Panc1 (cell line): ENCODE measurements around the gene IL34.

Experiments
- SIN3A ChIP-seq: IDR thresholded peaks from 2 replicates; pipeline ENCODE4 v1.6.1; 2012; ENCODE audit warnings: low read depth, mild to moderate bottlenecking, low read length, moderate library complexity, borderline replicate concordance; ENCODE audit not compliant: insufficient read depth
- TCF7L2 ChIP-seq: IDR thresholded peaks from 2 replicates; pipeline ENCODE4 v1.6.1; 2011; ENCODE audit warnings: mild to moderate bottlenecking, low read depth, low read length, inconsistent platforms
- TF ChIP-seq, protein P1 (sequence below): fragments of 450-650 bp; IDR thresholded peaks from 2 replicates; pipeline ENCODE4 v1.5.1; 2017; ENCODE audit warnings: mild to moderate bottlenecking
- TF ChIP-seq, protein P2 (sequence below), 2 experiments: IDR thresholded peaks; 2 replicates each; pipeline ENCODE4 v1.6.1; 2011 to 2012; ENCODE audit warnings: low read depth in 2 of 2, control low read depth in 1 of 2, low read length in 1 of 2, mild to moderate bottlenecking in 1 of 2, moderate library complexity in 1 of 2; ENCODE audit not compliant: insufficient read depth in 1 of 2

DNA sequence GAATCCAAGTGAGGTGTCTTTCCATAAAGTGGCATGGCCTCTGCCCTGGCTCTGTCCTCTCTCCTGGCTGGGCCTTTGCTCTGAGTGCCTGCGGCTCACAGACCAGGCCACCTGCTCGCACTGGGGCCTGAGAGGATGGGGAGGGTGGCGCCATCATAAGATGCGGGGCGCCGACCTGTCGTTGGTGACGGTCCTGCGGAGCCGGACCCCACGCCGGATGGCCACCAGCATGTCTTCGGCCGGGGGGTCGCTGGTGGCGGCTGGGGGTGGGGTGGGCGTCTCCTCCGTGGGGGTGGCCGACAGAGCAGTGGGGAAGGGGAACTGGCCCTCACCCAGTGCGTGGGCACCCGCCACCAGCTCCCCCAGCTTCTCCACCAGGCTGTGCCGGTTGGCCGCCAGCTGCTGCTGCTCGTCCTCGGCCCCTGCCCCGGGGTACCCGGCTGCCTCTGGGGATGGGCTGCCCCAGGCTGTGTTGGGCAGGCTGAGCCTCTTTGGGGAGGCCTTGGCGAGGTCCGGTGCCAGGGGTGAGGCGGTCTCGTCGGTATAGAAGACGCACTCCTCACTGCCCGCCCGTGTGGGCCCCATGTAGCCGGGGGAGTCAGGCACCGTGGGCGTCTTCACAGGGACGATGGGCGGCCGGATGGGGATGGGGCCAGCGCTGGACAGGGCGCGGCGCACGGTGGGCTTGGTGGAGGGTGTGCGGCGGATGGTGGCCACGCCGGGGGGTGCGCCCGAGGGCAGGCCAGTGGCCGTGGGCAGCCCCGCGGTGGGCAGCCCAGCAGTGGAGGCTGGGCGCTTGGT lies 17.4 kb downstream of the IL34 start:
- TF ChIP-seq, protein P1, sequence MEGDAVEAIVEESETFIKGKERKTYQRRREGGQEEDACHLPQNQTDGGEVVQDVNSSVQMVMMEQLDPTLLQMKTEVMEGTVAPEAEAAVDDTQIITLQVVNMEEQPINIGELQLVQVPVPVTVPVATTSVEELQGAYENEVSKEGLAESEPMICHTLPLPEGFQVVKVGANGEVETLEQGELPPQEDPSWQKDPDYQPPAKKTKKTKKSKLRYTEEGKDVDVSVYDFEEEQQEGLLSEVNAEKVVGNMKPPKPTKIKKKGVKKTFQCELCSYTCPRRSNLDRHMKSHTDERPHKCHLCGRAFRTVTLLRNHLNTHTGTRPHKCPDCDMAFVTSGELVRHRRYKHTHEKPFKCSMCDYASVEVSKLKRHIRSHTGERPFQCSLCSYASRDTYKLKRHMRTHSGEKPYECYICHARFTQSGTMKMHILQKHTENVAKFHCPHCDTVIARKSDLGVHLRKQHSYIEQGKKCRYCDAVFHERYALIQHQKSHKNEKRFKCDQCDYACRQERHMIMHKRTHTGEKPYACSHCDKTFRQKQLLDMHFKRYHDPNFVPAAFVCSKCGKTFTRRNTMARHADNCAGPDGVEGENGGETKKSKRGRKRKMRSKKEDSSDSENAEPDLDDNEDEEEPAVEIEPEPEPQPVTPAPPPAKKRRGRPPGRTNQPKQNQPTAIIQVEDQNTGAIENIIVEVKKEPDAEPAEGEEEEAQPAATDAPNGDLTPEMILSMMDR, result no peak
- TF ChIP-seq TCF7L2, result no peak
- TF ChIP-seq, protein P2, sequence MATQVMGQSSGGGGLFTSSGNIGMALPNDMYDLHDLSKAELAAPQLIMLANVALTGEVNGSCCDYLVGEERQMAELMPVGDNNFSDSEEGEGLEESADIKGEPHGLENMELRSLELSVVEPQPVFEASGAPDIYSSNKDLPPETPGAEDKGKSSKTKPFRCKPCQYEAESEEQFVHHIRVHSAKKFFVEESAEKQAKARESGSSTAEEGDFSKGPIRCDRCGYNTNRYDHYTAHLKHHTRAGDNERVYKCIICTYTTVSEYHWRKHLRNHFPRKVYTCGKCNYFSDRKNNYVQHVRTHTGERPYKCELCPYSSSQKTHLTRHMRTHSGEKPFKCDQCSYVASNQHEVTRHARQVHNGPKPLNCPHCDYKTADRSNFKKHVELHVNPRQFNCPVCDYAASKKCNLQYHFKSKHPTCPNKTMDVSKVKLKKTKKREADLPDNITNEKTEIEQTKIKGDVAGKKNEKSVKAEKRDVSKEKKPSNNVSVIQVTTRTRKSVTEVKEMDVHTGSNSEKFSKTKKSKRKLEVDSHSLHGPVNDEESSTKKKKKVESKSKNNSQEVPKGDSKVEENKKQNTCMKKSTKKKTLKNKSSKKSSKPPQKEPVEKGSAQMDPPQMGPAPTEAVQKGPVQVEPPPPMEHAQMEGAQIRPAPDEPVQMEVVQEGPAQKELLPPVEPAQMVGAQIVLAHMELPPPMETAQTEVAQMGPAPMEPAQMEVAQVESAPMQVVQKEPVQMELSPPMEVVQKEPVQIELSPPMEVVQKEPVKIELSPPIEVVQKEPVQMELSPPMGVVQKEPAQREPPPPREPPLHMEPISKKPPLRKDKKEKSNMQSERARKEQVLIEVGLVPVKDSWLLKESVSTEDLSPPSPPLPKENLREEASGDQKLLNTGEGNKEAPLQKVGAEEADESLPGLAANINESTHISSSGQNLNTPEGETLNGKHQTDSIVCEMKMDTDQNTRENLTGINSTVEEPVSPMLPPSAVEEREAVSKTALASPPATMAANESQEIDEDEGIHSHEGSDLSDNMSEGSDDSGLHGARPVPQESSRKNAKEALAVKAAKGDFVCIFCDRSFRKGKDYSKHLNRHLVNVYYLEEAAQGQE (IDR thresholded peaks at IDR 0.05; ENCODE audit: insufficient read depth in 1 of 2, low read depth in 2 of 2, low read length in 1 of 2), result no peak
- no peak for TF ChIP-seq SIN3A
